Peyer's patch (tissue), 4 donors: ENCODE measurements around the gene GABRB1.

Experiments used
- CTCF ChIP-seq, 6 experiments: fragments of 450-650 bp in 4 of 6; fragments of 200-600 bp in 2 of 6; sonication (generic) in 1 of 6; IDR thresholded peaks; one replicate each; pipeline ENCODE4 v1.5.1; 2017 to 2019; ENCODE audit warnings: antibody characterized with exemption in 6 of 6, mild to moderate bottlenecking in 3 of 6, moderate library complexity in 1 of 6
- POLR2A ChIP-seq, 2 donors: fragments of 450-650 bp; IDR thresholded peaks; one replicate each; pipeline ENCODE4 v1.5.1; 2017; ENCODE audit warnings: antibody characterized with exemption in 2 of 2, mild to moderate bottlenecking in 2 of 2, moderate library complexity in 2 of 2

DNA sequence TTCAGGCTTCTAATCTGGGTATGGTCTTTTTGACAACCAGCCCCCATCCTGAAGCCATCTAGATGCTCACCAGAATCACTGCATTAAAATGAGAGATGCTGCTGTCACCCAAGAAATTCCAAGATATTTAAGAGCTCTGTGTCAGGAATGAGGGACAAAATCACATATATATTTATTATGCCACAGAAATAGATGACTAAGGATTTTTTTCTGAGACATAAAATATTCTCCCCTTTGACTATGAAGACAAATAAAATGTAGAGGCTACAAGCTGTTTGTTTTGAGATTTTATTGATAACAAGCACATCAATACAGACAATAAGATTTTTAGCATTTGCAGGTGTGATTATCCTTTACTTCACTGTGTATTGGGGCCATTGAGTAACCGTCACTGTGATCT lies 354.8 kb downstream of the GABRB1 start:
- TF ChIP-seq CTCF (IDR thresholded peaks at IDR 0.05) = no peak
- TF ChIP-seq POLR2A (IDR thresholded peaks at IDR 0.05) = no peak
